Frontal cortex (tissue), 1 donor: Measurements from ENCODE around the gene SLC25A20. TPM values are rescaled to one million over a fixed set of nuclear protein-coding genes. Genes with fewer than 3 reads are reported as not detected.

Source experiments
- total RNA-seq: library from RNA; depleted of rRNA; stranded (reverse); fragments of >200 nt; gene quantifications from one replicate; pipeline ENCODE4 v1.2.3, GENCODE V29; 2014

SLC25A20 gene
- total RNA-seq, 1 donor from 2014 or later = 9.0 TPM

Other genes with a start within 250 kb of the SLC25A20 start
- gene CELSR3, start 236.0 kb downstream of the SLC25A20 start, total RNA-seq = 27.7 TPM
- 6.1 TPM for gene NCKIPSD, start 213.0 kb downstream of the SLC25A20 start, total RNA-seq
- gene IP6K2, start 181.7 kb downstream of the SLC25A20 start, total RNA-seq = 94.2 TPM
- 32.2 TPM for gene PRKAR2A, start 51.0 kb downstream of the SLC25A20 start, total RNA-seq
- gene ARIH2, start 20.0 kb upstream of the SLC25A20 start, total RNA-seq = 59.1 TPM
- 53.8 TPM for gene P4HTM, start 91.4 kb upstream of the SLC25A20 start, total RNA-seq
- 111 TPM for gene WDR6, start 108.5 kb upstream of the SLC25A20 start, total RNA-seq
- gene DALRD3, start 119.7 kb upstream of the SLC25A20 start, total RNA-seq = 51.4 TPM
- 31.8 TPM for gene NDUFAF3, start 123.2 kb upstream of the SLC25A20 start, total RNA-seq
- 190 TPM for gene IMPDH2, start 130.5 kb upstream of the SLC25A20 start, total RNA-seq
- 148 TPM for gene QRICH1, start 195.2 kb upstream of the SLC25A20 start, total RNA-seq
- 179 TPM for gene QARS1, start 205.9 kb upstream of the SLC25A20 start, total RNA-seq
- 44.8 TPM for gene USP19, start 221.9 kb upstream of the SLC25A20 start, total RNA-seq
- gene LAMB2, start 234.2 kb upstream of the SLC25A20 start, total RNA-seq = 30.2 TPM